ENCODE measurements around the gene GEN1. TPM values are rescaled to one million over a fixed set of nuclear protein-coding genes. Genes with fewer than 3 reads are reported as not detected.
"Not testable (repeated sequence)": the region's sequence is repeated elsewhere in the genome, so short reads cannot be mapped to it uniquely, and the experiment has no call there.

GEN1 gene
- polyA plus RNA-seq, 1 donor, result 10.7 TPM

DNA sequence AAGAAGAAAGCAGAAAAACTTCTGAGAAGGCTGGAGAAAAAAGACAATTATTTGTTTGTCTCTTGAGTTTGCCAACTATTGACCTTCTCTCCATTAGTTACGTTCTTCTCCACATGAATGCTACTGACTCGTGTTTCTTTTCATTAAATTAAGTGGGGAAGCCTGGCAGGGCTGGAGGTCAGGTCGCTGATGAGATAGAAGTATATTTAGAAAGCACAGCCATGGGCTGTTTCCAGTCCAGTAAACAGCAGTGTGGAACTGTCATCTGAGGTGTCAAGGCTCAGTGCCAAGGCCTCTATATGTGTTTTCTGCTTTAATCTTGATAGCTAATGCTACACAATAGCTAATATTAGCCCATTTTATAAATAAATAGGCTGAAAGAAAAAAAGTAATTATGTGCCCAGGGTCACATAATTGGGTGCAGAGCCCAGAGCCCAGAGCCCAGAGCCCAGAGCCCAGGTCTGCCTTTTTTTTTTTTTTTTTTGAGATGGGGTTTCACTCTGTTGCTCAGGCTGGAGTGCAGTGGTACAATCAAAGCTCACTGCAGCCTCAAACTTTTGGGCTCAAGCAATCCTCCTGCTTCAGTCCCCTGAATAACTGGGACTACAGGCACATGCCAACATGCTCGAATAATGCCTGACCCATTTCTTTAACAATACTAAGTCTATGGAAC, 68.6 kb downstream of the GEN1 start:
- Histone ChIP-seq H3K27ac (ENCODE audit: low read length) (no peak overlapping the region), H3K36me3 (ENCODE audit: control insufficient read depth, insufficient read depth, low read length) (no peaks in the 10 kb centered on the region), H3K27me3 (ENCODE audit: control insufficient read depth, insufficient read depth, low read length) (no peaks in the 10 kb centered on the region), H3K4me1 (ENCODE audit: control insufficient read depth, insufficient read depth, low read length) (no peaks in the 10 kb centered on the region), H3K9me3 (ENCODE audit: control insufficient read depth, low read depth, low read length) (no peaks in the 10 kb centered on the region), H3K4me3 (ENCODE audit: low read length) (no peak overlapping the region)
- DNase-seq, result no peak
- WGBS (ENCODE audit: insufficient coverage, low lambda C conversion rate), result 80% methylated on average over 1 of the region's 4 CpGs

DNA sequence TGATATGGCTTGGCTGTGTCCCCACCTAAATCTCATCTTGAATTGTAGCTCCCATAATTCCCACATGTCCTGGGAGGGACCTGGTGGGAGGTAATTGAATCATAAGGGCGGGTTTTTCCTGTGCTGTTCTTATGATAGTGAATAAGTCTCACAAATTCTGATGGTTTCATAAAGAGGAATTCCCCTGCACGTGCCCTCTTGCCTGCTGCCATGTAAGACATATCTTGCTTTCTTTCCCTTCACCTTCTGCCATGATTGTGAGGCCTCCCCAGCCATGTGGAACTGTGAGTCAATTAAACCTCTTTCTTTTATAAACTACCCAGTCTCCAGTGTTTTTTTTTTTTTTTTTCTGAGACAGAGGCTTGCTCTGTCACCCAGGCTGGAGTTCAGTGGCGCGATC, 69.7 kb downstream of the GEN1 start:
- not testable (repeated sequence) for H3K36me3 ChIP-seq (ENCODE audit: control insufficient read depth, insufficient read depth, low read length); H3K27me3 ChIP-seq (ENCODE audit: control insufficient read depth, insufficient read depth, low read length); H3K4me1 ChIP-seq (ENCODE audit: control insufficient read depth, insufficient read depth, low read length); H3K4me3 ChIP-seq (ENCODE audit: low read length); H3K9me3 ChIP-seq (ENCODE audit: control insufficient read depth, low read depth, low read length); H3K27ac ChIP-seq (ENCODE audit: low read length); DNase-seq
- WGBS (ENCODE audit: insufficient coverage, low lambda C conversion rate), result 80% methylated on average over 1 of the region's 4 CpGs

- H3K27me3 ChIP-seq (ENCODE audit: control insufficient read depth, insufficient read depth, low read length), result peaks cover 11% of the 10 kb centered on the region
- no peaks in the 10 kb centered on the region for H3K9me3 ChIP-seq (ENCODE audit: control insufficient read depth, low read depth, low read length)
- WGBS (ENCODE audit: insufficient coverage, low lambda C conversion rate), result 20% methylated on average over 2 of the region's 5 CpGs
- H3K36me3 ChIP-seq (ENCODE audit: control insufficient read depth, insufficient read depth, low read length), result no peaks in the 10 kb centered on the region
- peak in 1 of 2 donors; percentile 30 for DNase-seq
- H3K4me3 ChIP-seq (ENCODE audit: low read length), result no peak overlapping the region
- peaks cover 7% of the 10 kb centered on the region for H3K4me1 ChIP-seq (ENCODE audit: control insufficient read depth, insufficient read depth, low read length)
- H3K27ac ChIP-seq (ENCODE audit: low read length), result no peak overlapping the region
Measured at GRCh38 chr2:17827316-17827715, 73.4 kb downstream of the GEN1 start.

- no peak overlapping the region for H3K4me3 ChIP-seq (ENCODE audit: low read length)
- no peaks in the 10 kb centered on the region for H3K9me3 ChIP-seq (ENCODE audit: control insufficient read depth, low read depth, low read length)
- no peak overlapping the region for H3K27ac ChIP-seq (ENCODE audit: low read length)
- no peaks in the 10 kb centered on the region for H3K36me3 ChIP-seq (ENCODE audit: control insufficient read depth, insufficient read depth, low read length)
- WGBS (ENCODE audit: insufficient coverage, low lambda C conversion rate), result 90% methylated on average over 2 of the region's 2 CpGs
- H3K27me3 ChIP-seq (ENCODE audit: control insufficient read depth, insufficient read depth, low read length), result peaks cover 11% of the 10 kb centered on the region
- DNase-seq, result no peak
- peaks cover 7% of the 10 kb centered on the region for H3K4me1 ChIP-seq (ENCODE audit: control insufficient read depth, insufficient read depth, low read length)
Measured at GRCh38 chr2:17827785-17828184, 73.8 kb downstream of the GEN1 start.

DNA sequence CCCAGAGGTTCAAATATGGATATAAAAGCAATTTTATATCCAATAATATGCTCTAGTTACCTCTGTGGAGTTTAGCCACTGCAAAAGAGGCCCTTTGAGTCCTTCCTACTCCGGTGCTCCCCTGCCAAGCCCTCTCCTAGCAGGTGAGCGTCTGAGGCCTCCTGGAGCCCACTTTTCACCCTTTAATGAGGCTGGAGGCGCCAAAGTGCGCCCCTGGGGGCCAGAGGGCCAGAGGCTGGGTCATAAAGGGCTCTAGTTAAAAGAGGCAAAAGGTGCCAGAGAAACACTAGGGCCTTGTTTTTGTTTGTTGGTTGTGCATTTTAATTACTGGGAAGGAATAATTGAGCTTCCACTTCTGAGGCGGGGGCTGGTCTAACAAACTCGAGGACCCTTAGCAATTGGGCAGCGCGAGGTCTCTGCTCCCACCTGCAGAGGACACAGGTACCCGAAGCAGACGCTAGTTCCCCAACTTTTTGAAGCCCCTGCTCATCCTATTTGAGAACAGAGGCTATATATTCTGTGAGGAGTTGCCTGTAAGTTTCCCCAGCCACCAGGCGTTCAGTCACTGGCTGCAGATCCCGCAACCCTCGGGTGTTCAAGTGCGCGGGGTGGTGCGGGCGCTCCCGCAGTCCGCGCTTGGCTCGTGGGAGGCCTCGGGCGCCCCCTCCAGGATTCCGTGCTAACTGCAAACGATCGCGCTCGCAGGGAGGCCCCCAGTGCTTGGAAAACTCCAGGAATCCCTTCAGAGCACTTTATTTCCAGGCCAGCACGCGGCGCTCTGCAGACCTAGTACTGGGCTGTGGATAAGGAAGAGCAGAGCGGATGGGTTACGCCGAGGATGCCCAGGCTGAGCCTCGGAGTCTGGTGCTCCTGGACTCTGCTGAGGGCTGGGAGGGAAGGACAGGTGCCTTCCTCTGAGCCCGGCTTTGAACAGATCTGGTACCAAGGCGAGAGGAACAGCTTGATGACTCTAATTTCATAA, 76.4 kb downstream of the GEN1 start:
- H3K36me3 ChIP-seq (ENCODE audit: control insufficient read depth, insufficient read depth, low read length), result no peaks in the 10 kb centered on the region
- WGBS (ENCODE audit: insufficient coverage, low lambda C conversion rate), result no CpG with 5 or more reads among the region's 37 CpGs
- H3K9me3 ChIP-seq (ENCODE audit: control insufficient read depth, low read depth, low read length), result no peaks in the 10 kb centered on the region
- no peak overlapping the region for H3K27ac ChIP-seq (ENCODE audit: low read length)
- peaks cover 11% of the 10 kb centered on the region for H3K27me3 ChIP-seq (ENCODE audit: control insufficient read depth, insufficient read depth, low read length)
- peak; percentile 72 to 74 for DNase-seq
- no peak overlapping the region for H3K4me3 ChIP-seq (ENCODE audit: low read length)
- peaks cover 7% of the 10 kb centered on the region for H3K4me1 ChIP-seq (ENCODE audit: control insufficient read depth, insufficient read depth, low read length)

DNA sequence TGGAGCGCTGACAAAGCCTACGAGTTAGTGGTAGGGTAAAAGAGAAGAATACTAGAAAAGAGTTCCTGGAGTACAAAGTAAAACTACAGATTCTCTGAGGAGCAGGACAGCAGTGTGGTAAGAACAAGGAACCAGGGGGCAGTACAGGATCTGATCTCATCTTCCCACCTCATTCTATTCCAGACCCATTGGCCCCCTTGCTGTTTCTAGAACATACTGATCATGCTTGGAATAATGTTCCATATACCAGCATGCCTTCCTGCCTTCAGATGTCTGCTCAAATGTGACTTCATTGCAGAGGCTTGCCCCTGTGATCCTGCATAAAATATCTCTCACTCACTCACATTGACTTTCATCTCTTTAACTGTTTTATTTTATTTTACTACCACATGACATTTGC, 81.6 kb downstream of the GEN1 start:
- peaks cover 5% of the 10 kb centered on the region for H3K27me3 ChIP-seq (ENCODE audit: control insufficient read depth, insufficient read depth, low read length)
- H3K4me1 ChIP-seq (ENCODE audit: control insufficient read depth, insufficient read depth, low read length), result peaks cover 4% of the 10 kb centered on the region
- no peak for DNase-seq
- H3K4me3 ChIP-seq (ENCODE audit: low read length), result no peak overlapping the region
- no peaks in the 10 kb centered on the region for H3K9me3 ChIP-seq (ENCODE audit: control insufficient read depth, low read depth, low read length)
- H3K36me3 ChIP-seq (ENCODE audit: control insufficient read depth, insufficient read depth, low read length), result no peaks in the 10 kb centered on the region
- no peak overlapping the region for H3K27ac ChIP-seq (ENCODE audit: low read length)
- 93% methylated on average over 2 of the region's 2 CpGs for WGBS (ENCODE audit: insufficient coverage, low lambda C conversion rate)

Other genes starting within 250 kb of the GEN1 start
- gene RAD51AP2, start 235.7 kb upstream of the GEN1 start, polyA plus RNA-seq, result 0.06 TPM
- gene VSNL1, start 213.4 kb upstream of the GEN1 start, polyA plus RNA-seq, result 0.70 TPM
- 26.7 TPM for gene SMC6, start 328 bp upstream of the GEN1 start, polyA plus RNA-seq
- gene MSGN1, start 62.3 kb downstream of the GEN1 start, polyA plus RNA-seq, result not detected
- gene KCNS3, start 124.5 kb downstream of the GEN1 start, polyA plus RNA-seq, result 7.8 TPM